CD4-positive, alpha-beta T cell treated with Interleukin-15 for 4 hours (primary cell): ENCODE data around the gene RAMP2.
"Not testable (repeated sequence)": the region's sequence is repeated elsewhere in the genome, so short reads cannot be mapped to it uniquely, and the experiment has no call there.

Source experiments
- DNase-seq: peaks from one replicate; pipeline ENCODE4 v3.0.0-alpha.2; 2020; ENCODE audit warnings: low spot score

RAMP2 gene

DNA sequence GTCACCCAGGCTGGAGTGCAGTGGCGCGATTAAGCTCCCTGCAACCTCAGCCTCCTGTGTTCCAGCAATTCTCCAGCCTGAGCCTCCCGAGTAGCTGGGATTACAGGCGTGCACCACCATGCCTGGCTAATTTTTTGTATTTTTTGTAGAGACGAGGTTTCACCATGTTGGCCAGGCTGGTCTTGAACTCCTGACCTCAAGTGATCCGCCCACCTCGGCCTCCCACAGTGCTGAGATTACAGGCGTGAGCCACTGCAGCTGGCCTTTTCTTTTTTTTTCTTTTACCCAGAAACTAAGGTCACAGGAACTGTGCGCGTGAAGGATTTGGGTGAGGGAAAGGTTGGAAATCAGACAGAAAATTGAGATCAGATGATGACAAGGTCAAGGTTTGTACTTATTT, 8.9 kb downstream of the RAMP2 start:
- not testable (repeated sequence) for DNase-seq

DNA sequence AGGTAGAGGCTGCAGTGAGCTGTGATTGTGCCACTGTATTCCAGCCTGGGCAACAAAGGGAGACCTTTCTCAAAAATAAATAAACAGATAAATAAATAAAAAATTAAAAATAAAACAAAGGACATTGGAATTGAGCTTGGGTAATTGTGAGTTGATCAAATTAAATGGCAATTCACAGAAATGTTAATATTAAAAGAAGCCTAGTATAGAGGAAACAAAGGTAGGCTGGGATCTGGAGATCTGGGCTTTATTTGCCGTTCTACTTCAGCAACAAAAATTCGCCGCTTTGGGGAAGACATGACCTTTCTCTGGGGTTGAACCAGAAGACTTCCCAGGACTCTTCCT, 11.9 kb downstream of the RAMP2 start:
- no peak for DNase-seq

- DNase-seq = peak; percentile 84
These were observed 12.4 kb downstream of the RAMP2 start, which contains the start of gene VPS25 for GRCh38 chr17:42773290-42774035. Gene VPS25 (plus strand): TSS chr17:42773449. CDS start chr17:42773476, 27 bp downstream.

DNA sequence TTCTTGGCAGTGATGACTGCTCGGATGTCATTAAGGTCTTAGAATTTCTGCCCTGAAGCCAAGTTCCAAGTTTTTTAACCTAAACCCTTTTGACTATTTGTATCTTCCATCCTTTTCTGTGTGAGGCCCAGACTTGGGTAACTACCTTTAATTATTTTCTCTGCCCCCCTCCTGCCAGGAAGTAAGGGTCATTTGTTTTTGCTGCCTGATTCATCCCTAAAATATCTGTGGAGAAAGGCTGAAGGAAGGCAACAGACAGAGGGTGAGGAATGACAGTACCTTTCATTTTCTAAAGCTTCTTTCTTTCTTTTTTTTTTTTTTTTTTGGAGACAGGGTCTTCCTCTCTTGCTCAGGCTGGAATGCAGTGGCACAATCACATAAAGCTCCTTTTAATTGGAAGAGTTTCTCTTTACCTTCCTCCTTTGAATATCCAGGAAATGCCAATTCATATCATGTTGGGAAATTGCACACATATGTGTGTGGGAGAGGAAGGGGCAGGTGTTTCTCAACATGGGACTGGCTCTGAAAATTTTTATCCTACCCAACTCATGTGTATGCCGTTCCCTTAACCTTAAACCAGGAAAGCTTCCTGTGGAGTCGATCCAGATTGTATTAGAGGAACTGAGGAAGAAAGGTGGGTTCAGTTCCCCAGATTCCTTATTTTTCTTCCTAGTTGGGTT, 13.2 kb downstream of the RAMP2 start:
- no peak for DNase-seq

DNA sequence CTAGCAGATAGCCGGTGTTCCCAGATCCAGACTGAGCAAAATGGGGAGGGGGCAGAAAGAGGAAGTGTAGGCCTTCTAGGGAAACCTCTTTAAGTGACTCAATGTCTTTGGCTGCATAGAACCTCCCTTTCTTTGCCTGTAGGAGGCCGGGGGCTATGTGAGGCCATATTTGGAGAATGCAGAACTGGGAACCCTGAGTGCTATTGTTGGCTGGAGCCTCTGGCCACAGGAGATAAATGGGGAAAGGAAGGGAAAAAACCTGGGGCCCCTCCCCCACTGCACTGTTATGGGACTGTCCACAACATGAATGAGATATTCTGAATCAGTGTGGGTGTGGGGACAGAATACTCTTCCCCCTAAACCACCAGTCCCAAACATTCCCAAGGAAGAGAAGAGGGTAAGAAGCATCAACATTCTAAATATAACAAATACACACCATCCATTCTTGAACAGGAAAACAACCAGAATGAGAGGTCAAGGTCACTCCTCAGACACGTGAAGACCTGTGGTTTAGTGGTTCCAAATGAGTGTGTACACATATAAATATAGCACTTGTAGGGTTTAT, 14.6 kb downstream of the RAMP2 start:
- no peak for DNase-seq

DNA sequence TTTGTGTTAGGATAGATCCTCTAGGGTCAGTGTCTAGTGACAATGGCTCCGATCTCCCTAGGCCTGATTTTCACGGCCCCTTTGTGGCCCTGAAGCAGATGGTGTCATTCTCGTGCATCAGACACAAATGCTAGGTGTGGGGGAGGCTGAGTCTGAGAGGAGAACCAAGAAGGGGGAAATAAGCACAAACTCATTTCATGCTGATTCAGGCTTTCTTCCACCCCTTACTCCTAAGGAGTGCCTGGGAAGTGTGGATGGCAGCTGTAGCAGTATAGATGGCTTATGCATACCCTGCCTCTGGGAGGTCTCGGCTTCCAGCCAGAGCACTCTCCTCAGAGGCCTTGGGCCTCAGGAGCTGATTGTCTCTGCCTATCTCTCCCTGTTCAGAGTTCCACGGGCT, 17.5 kb downstream of the RAMP2 start:
- DNase-seq = no peak

- no peak for DNase-seq
These were observed 18.4 kb downstream of the RAMP2 start for GRCh38 chr17:42779304-42779935.

- no peak for DNase-seq
These were observed 19.2 kb downstream of the RAMP2 start, which contains the start of gene WNK4 for GRCh38 chr17:42779936-42780850. Gene WNK4 (plus strand): TSS chr17:42780610. CDS start chr17:42780699, 89 bp downstream.

DNA sequence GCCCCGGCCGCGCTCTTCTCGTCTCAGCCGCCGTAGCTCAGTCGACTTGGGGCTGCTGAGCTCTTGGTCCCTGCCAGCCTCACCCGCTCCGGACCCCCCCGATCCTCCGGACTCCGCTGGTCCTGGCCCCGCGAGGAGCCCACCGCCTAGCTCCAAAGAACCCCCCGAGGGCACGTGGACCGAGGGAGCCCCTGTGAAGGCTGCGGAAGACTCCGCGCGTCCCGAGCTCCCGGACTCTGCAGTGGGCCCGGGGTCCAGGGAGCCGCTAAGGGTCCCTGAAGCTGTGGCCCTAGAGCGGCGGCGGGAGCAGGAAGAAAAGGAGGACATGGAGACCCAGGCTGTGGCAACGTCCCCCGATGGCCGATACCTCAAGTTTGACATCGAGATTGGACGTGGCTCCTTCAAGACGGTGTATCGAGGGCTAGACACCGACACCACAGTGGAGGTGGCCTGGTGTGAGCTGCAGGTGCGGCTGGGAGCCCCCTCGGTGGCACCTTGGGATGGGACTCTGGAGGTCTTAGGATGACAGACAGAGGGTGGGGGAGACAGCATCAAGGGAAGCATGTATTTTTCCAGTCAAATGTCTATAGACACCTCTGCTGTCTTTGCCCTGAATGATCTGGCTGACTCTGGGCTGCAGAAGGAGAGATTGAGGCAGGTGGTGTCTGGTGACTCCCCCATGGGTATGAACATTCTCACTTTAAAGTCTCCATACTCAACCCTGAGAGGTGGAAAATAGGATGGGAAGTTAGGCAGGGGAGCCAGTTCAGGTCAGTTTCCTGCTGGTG, 20.0 kb downstream of the RAMP2 start:
- DNase-seq = no peak

DNA sequence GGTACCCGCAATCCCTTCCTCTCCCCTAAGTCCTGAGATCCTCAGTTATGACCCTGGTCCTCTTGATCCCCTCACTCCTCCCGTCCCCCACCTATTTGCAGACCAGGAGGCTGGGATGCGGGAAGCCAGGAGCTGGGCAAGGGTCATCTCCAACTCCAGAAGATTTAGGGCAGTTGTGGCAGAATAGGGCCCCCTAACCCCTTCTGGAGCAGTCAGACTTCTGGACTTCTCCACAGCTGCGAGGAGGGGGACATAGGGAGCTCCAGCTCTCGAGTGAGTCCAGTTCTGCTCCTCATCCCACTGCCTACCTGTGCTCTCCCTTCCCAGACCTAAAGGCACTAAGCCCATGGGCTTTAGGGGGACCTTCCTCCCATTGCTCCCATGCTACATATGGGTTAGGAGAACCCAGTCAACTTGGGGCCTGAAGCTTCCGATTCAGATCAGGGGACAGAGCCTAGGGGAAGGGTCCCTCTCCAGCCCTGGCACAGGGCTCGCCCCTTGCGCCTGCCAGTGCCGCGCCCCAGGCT, 20.7 kb downstream of the RAMP2 start:
- DNase-seq = no peak

- no peak for DNase-seq
These were observed 21.4 kb downstream of the RAMP2 start for GRCh38 chr17:42782166-42783061.

GRCh38 chr17:42783062-42783790, 22.2 kb downstream of the RAMP2 start:
- no peak for DNase-seq

- no peak for DNase-seq
These were observed 22.7 kb downstream of the RAMP2 start for GRCh38 chr17:42783791-42784138.

DNA sequence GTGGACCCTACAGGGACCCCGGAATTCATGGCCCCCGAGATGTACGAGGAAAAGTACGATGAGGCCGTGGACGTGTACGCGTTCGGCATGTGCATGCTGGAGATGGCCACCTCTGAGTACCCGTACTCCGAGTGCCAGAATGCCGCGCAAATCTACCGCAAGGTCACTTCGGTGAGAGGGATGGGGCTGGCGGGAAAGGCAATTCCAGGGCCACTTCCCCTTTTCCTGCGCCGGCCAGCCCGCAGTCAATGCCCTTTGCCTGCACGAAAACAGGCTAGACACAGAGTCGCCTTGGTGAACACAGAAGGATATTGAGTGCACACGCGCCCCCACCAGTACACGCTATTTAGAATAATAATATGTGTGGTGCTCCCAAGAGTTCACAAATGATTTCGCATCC, 23.4 kb downstream of the RAMP2 start:
- no peak for DNase-seq

GRCh38 chr17:42784811-42785592, 24.0 kb downstream of the RAMP2 start:
- DNase-seq = no peak

DNA sequence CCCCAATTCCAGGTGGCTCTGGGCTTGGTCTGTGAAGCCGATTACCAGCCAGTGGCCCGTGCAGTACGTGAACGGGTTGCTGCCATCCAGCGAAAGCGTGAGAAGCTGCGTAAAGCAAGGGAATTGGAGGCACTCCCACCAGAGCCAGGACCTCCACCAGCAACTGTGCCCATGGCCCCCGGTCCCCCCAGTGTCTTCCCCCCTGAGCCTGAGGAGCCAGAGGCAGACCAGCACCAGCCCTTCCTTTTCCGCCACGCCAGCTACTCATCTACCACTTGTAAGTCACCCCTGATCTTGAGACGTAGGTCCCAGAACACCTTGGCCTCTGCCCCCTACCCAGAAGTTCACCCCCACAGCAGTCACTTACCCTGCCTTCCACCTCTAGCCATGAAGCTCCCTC, 26.2 kb downstream of the RAMP2 start:
- DNase-seq = no peak

DNA sequence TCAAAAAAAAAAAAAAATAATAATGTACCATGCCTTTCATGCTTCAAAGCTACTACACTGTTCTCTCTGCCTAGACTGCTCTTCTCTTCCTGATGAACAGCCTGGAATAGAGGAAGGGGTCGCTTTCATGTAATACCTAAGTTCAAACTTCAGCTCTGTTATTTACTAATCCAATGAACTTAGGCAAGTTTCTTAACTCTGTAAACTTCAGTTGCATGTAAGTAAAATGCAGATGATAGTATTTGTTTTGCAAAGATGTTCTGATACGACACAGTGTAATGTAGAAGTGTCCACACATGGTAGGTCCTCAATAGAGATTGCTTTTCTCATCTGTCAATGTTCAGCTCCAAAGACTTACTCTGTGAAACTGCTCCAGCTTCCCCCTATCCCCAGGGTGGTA, 30.9 kb downstream of the RAMP2 start:
- no peak for DNase-seq

GRCh38 chr17:42792545-42792944, 31.5 kb downstream of the RAMP2 start:
- no peak for DNase-seq
